SK-N-SH treated with all-trans-retinoic acid at 6 μM for 48 hours (cell line): ENCODE results near the gene PTPRG.

Experiments used
- BACH2 ChIP-seq: fragments of 250-450 bp; sonication (Bioruptor Pico); IDR thresholded peaks from 2 replicates; pipeline ENCODE4 v1.9.0; 2021; ENCODE audit warnings: mild to moderate bottlenecking, borderline replicate concordance
- PPARA ChIP-seq: fragments of 250-450 bp; sonication (Bioruptor Pico); IDR thresholded peaks from 2 replicates; pipeline ENCODE4 v1.5.0; 2020; ENCODE audit warnings: mild to moderate bottlenecking, borderline replicate concordance
- RARB ChIP-seq: fragments of 250-450 bp; sonication (Bioruptor Pico); IDR thresholded peaks from 2 replicates; pipeline ENCODE4 v1.8.0; 2021; ENCODE audit warnings: mild to moderate bottlenecking, moderate library complexity
- TCF4 ChIP-seq: fragments of 250-450 bp; sonication (Bioruptor Pico); IDR thresholded peaks from 2 replicates; pipeline ENCODE4 v1.8.0; 2021; ENCODE audit warnings: mild to moderate bottlenecking, moderate library complexity, borderline replicate concordance
- ZC3H10 ChIP-seq: fragments of 250-450 bp; sonication (Bioruptor Pico); IDR thresholded peaks from 2 replicates; pipeline ENCODE4 v1.5.1; 2021; ENCODE audit warnings: mild to moderate bottlenecking, moderate library complexity
- ZFP3 ChIP-seq: fragments of 250-450 bp; sonication (Bioruptor Pico); IDR thresholded peaks from 2 replicates; pipeline ENCODE4 v1.5.0; 2020; ENCODE audit warnings: mild to moderate bottlenecking, moderate library complexity
- ZFP30 ChIP-seq: fragments of 450-650 bp; formaldehyde crosslinking; IDR thresholded peaks from 2 replicates; pipeline ENCODE4 v1.5.0; 2022; ENCODE audit warnings: mild to moderate bottlenecking, moderate library complexity
- ZNF8 ChIP-seq: fragments of 450-650 bp; formaldehyde crosslinking; IDR thresholded peaks from 2 replicates; pipeline ENCODE4 v1.5.0; 2020; ENCODE audit warnings: mild to moderate bottlenecking, moderate library complexity
- TF ChIP-seq, protein P1 (sequence below): fragments of 250-450 bp; sonication (Bioruptor Pico); IDR thresholded peaks from 2 replicates; pipeline ENCODE4 v1.8.0; 2020; ENCODE audit warnings: mild to moderate bottlenecking, moderate library complexity, borderline replicate concordance
- TF ChIP-seq, protein P2 (sequence below): fragments of 250-450 bp; sonication (Bioruptor Pico); IDR thresholded peaks from 2 replicates; pipeline ENCODE4 v1.8.0; 2021; ENCODE audit warnings: low read depth, mild to moderate bottlenecking, moderate library complexity, borderline replicate concordance
- TF ChIP-seq, protein P3 (sequence below): fragments of 250-450 bp; sonication (Bioruptor Pico); IDR thresholded peaks from 2 replicates; pipeline ENCODE4 v1.5.1; 2021; ENCODE audit warnings: mild to moderate bottlenecking, moderate library complexity
- TF ChIP-seq, protein P4 (sequence below): fragments of 250-450 bp; sonication (Bioruptor Pico); IDR thresholded peaks from 2 replicates; pipeline ENCODE4 v1.5.1; 2020; ENCODE audit warnings: low read depth, mild to moderate bottlenecking, moderate library complexity

DNA sequence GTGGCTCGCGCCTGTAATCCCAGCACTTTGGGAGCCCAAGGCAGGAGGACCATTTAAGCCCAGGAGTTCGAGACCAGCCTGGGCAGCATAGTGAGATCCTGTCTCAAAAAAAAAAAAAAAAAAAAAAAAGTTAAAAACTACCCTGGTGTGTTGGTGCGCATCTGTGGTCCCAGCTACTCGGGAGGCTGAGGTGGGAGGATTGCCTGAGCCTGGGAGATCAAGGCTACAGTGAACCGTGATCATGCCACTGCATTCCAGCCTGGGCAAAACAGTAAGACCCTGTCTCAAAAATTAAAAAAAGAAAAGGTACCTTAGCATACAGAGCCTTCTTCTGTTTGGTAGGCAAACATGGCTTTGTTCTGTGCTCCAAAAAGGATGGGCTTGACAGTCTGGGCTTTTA lies 57.5 kb downstream of the PTPRG start:
- TF ChIP-seq ZNF8 (CRISPR knock-in tag) (no peak), PPARA (CRISPR knock-in tag) (no peak), TCF4 (CRISPR knock-in tag) (no peak), ZFP30 (CRISPR knock-in tag) (no peak), ZC3H10 (no peak), BACH2 (CRISPR knock-in tag) (no peak), RARB (CRISPR knock-in tag) (no peak), ZFP3 (CRISPR knock-in tag) (no peak)
- TF ChIP-seq, protein P1, sequence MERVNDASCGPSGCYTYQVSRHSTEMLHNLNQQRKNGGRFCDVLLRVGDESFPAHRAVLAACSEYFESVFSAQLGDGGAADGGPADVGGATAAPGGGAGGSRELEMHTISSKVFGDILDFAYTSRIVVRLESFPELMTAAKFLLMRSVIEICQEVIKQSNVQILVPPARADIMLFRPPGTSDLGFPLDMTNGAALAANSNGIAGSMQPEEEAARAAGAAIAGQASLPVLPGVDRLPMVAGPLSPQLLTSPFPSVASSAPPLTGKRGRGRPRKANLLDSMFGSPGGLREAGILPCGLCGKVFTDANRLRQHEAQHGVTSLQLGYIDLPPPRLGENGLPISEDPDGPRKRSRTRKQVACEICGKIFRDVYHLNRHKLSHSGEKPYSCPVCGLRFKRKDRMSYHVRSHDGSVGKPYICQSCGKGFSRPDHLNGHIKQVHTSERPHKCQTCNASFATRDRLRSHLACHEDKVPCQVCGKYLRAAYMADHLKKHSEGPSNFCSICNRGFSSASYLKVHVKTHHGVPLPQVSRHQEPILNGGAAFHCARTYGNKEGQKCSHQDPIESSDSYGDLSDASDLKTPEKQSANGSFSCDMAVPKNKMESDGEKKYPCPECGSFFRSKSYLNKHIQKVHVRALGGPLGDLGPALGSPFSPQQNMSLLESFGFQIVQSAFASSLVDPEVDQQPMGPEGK: no peak
- TF ChIP-seq, protein P2, sequence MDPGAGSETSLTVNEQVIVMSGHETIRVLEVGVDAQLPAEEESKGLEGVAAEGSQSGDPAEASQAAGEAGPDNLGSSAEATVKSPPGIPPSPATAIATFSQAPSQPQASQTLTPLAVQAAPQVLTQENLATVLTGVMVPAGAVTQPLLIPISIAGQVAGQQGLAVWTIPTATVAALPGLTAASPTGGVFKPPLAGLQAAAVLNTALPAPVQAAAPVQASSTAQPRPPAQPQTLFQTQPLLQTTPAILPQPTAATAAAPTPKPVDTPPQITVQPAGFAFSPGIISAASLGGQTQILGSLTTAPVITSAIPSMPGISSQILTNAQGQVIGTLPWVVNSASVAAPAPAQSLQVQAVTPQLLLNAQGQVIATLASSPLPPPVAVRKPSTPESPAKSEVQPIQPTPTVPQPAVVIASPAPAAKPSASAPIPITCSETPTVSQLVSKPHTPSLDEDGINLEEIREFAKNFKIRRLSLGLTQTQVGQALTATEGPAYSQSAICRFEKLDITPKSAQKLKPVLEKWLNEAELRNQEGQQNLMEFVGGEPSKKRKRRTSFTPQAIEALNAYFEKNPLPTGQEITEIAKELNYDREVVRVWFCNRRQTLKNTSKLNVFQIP (CRISPR knock-in tag): no peak
- TF ChIP-seq, protein P3, sequence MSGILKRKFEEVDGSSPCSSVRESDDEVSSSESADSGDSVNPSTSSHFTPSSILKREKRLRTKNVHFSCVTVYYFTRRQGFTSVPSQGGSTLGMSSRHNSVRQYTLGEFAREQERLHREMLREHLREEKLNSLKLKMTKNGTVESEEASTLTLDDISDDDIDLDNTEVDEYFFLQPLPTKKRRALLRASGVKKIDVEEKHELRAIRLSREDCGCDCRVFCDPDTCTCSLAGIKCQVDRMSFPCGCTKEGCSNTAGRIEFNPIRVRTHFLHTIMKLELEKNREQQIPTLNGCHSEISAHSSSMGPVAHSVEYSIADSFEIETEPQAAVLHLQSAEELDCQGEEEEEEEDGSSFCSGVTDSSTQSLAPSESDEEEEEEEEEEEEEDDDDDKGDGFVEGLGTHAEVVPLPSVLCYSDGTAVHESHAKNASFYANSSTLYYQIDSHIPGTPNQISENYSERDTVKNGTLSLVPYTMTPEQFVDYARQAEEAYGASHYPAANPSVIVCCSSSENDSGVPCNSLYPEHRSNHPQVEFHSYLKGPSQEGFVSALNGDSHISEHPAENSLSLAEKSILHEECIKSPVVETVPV: no peak
- TF ChIP-seq, protein P4, sequence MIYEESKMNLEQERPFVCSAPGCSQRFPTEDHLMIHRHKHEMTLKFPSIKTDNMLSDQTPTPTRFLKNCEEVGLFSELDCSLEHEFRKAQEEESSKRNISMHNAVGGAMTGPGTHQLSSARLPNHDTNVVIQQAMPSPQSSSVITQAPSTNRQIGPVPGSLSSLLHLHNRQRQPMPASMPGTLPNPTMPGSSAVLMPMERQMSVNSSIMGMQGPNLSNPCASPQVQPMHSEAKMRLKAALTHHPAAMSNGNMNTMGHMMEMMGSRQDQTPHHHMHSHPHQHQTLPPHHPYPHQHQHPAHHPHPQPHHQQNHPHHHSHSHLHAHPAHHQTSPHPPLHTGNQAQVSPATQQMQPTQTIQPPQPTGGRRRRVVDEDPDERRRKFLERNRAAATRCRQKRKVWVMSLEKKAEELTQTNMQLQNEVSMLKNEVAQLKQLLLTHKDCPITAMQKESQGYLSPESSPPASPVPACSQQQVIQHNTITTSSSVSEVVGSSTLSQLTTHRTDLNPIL (CRISPR knock-in tag): no peak
